GM12878 (cell line): Measurements from ENCODE around the gene UBTF. TPM values are rescaled to one million over a fixed set of nuclear protein-coding genes. Genes with fewer than 3 reads are reported as not detected.
A peak's percentile ranks its signal among the peaks of the same experiment; 100 is the strongest.

Experiments used
- BRCA1 ChIP-seq: IDR thresholded peaks from 2 replicates; pipeline ENCODE4 v1.6.1; 2011; ENCODE audit warnings: low read depth, low read length, improper control_type of control experiment
- EZH2 ChIP-seq: IDR thresholded peaks from 2 replicates; pipeline ENCODE4 v1.6.1; 2012; ENCODE audit warnings: low read depth, mild to moderate bottlenecking, control low read depth, inconsistent platforms, low read length, borderline replicate concordance; ENCODE audit not compliant: control insufficient read depth
- GABPA ChIP-seq: IDR thresholded peaks from 2 replicates; pipeline ENCODE4 v1.6.1; 2014; ENCODE audit warnings: antibody characterized with exemption, low read depth, mild to moderate bottlenecking, inconsistent platforms
- KAT2A ChIP-seq: conservative IDR thresholded peaks from 2 replicates; pipeline ENCODE4 v1.6.1; 2011; ENCODE audit warnings: low read depth, low read length; ENCODE audit not compliant: control insufficient read depth
- MTA2 ChIP-seq: fragments of 450-650 bp; IDR thresholded peaks from 2 replicates; pipeline ENCODE4 v1.6.1; 2016; ENCODE audit warnings: low read depth, mild to moderate bottlenecking, moderate library complexity
- MYB ChIP-seq: fragments of 150-350 bp; IDR thresholded peaks from 2 replicates; pipeline ENCODE4 v1.6.1; 2014; ENCODE audit warnings: mild to moderate bottlenecking, low read depth, low read length, borderline replicate concordance
- NFYA ChIP-seq: IDR thresholded peaks from 2 replicates; pipeline ENCODE4 v1.6.1; 2011; ENCODE audit warnings: low read depth, mild to moderate bottlenecking, low read length, improper control_type of control experiment, borderline replicate concordance
- NR2C2 ChIP-seq: IDR thresholded peaks from 2 replicates; pipeline ENCODE4 v1.6.1; 2011; ENCODE audit warnings: borderline replicate concordance, low read depth; ENCODE audit not compliant: control insufficient read depth, insufficient read length
- POLR2AphosphoS2 ChIP-seq: IDR thresholded peaks from 2 replicates; pipeline ENCODE4 v1.6.1; 2011; ENCODE audit warnings: low read depth, mild to moderate bottlenecking, low read length, improper control_type of control experiment, moderate library complexity
- RELA ChIP-seq: fragments of 450-650 bp; IDR thresholded peaks from 2 replicates; pipeline ENCODE4 v1.8.0; 2014; ENCODE audit warnings: borderline replicate concordance; ENCODE audit not compliant: partially characterized antibody
- SPI1 ChIP-seq: IDR thresholded peaks from 2 replicates; pipeline ENCODE4 v1.6.1; 2011; ENCODE audit warnings: low read depth, mild to moderate bottlenecking, low read length, moderate library complexity, borderline replicate concordance; ENCODE audit not compliant: insufficient read depth
- ZNF24 ChIP-seq: fragments of 450-650 bp; IDR thresholded peaks from 2 replicates; pipeline ENCODE4 v1.6.1; 2017; ENCODE audit warnings: antibody characterized with exemption, mild to moderate bottlenecking
- polyA plus RNA-seq, 11 experiments: library from polyadenylated mRNA; depleted of rRNA in 4 of 11; unstranded in 6 of 11; stranded (reverse) in 5 of 11; fragments of >200 nt; fragmentation: Nextera tagmentation in 4 of 11; fragmentation: Illumina TruSeq in 1 of 11; extraction: Ambion mirVana in 4 of 11; extraction: Trizol in 1 of 11; gene quantifications; 1 replicate in 1 of 11; 2 replicates in 10 of 11; pipeline versions ENCODE4 v1.2.1 to v1.2.3, GENCODE V29; 2011 to 2016; ENCODE audit warnings: inconsistent platforms in 2 of 11, missing spikeins in 2 of 11, low read depth in 1 of 11
- total RNA-seq, 4 experiments: library from RNA; depleted of rRNA in 3 of 4; stranded (reverse); fragments of >200 nt in 3 of 4; fragmentation: Illumina TruSeq in 1 of 4; extraction: Trizol in 1 of 4; gene quantifications; 2 replicates each; pipeline versions ENCODE4 v1.2.1 to v1.2.3, GENCODE V29; 2013 to 2021
- TF ChIP-seq, protein P1 (sequence below): IDR thresholded peaks from 2 replicates; pipeline ENCODE4 v1.6.1; 2012; ENCODE audit warnings: mild to moderate bottlenecking, low read depth, low read length
- TF ChIP-seq, protein P2 (sequence below): IDR thresholded peaks from 2 replicates; pipeline ENCODE4 v1.6.1; 2011; ENCODE audit warnings: mild to moderate bottlenecking, low read depth, low read length, moderate library complexity; ENCODE audit not compliant: insufficient replicate concordance
- TF ChIP-seq, protein P3 (sequence below): IDR thresholded peaks from 2 replicates; pipeline ENCODE4 v1.6.1; 2011; ENCODE audit warnings: low read depth, mild to moderate bottlenecking, low read length, moderate library complexity, borderline replicate concordance; ENCODE audit errors: extremely low read depth
- TF ChIP-seq, protein P4 (sequence below): IDR thresholded peaks from 2 replicates; pipeline ENCODE4 v1.6.1; 2012; ENCODE audit warnings: improper control_type of control experiment, low read depth, low read length; ENCODE audit not compliant: insufficient replicate concordance

UBTF gene
- total and polyA plus RNA-seq, 10 of the 15 experiments (the other 5 are each of a cell fraction or from before 2014, with no cell fraction given), result 2.2 to 124 (median 79.6) TPM

DNA sequence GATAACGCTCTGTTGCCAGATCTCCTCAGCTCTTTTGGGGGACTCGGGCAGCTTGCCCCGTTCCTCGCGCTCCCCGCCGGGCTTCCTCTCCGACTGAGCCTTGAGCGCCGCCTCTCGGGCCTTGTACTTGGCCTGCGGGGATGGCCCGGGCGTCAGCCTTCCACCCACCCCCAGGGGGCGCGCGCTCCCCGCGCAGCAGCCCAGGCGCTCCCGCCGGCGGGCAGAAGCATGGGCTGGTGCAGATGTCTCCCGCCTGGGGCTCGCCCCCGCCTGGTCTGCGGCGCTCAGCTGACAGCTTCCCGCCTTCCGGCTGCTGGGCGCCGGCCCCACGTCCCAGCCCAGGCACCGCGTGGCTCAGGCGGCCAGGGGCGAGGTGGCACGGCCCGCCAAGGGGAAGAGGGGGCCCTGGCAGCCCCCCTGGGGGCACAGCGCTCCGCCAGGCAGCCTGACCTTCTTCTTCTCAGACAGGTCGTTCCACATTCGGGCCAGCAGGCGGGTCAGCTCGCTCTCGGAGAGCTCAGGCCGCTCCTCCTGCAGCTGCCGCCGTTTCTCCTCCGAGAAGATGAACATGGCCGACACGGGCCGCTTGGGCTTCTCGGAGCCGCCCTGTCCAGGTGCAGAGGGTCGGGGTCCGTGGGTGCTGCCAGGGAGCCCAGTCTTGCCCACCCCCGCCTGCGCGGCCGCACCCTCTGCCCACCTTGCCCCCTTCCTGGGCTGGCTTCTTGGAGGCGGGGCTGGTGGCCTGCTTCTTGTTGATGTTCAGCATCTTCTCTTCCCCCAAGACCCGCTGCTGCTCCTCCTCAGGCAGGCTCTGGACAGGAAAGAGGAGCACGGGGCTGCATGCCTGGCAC, 8.9 kb downstream of the UBTF start (continued):
- TF ChIP-seq, protein P1, sequence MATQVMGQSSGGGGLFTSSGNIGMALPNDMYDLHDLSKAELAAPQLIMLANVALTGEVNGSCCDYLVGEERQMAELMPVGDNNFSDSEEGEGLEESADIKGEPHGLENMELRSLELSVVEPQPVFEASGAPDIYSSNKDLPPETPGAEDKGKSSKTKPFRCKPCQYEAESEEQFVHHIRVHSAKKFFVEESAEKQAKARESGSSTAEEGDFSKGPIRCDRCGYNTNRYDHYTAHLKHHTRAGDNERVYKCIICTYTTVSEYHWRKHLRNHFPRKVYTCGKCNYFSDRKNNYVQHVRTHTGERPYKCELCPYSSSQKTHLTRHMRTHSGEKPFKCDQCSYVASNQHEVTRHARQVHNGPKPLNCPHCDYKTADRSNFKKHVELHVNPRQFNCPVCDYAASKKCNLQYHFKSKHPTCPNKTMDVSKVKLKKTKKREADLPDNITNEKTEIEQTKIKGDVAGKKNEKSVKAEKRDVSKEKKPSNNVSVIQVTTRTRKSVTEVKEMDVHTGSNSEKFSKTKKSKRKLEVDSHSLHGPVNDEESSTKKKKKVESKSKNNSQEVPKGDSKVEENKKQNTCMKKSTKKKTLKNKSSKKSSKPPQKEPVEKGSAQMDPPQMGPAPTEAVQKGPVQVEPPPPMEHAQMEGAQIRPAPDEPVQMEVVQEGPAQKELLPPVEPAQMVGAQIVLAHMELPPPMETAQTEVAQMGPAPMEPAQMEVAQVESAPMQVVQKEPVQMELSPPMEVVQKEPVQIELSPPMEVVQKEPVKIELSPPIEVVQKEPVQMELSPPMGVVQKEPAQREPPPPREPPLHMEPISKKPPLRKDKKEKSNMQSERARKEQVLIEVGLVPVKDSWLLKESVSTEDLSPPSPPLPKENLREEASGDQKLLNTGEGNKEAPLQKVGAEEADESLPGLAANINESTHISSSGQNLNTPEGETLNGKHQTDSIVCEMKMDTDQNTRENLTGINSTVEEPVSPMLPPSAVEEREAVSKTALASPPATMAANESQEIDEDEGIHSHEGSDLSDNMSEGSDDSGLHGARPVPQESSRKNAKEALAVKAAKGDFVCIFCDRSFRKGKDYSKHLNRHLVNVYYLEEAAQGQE, result no peak
- TF ChIP-seq, protein P2, sequence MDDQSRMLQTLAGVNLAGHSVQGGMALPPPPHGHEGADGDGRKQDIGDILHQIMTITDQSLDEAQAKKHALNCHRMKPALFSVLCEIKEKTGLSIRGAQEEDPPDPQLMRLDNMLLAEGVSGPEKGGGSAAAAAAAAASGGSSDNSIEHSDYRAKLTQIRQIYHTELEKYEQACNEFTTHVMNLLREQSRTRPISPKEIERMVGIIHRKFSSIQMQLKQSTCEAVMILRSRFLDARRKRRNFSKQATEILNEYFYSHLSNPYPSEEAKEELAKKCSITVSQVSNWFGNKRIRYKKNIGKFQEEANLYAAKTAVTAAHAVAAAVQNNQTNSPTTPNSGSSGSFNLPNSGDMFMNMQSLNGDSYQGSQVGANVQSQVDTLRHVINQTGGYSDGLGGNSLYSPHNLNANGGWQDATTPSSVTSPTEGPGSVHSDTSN, result peak; percentile 73
- TF ChIP-seq RELA, result peak; percentile 53
- no peak for TF ChIP-seq BRCA1
- no peak for TF ChIP-seq NFYA
- no peak for TF ChIP-seq NR2C2
- TF ChIP-seq, protein P3, sequence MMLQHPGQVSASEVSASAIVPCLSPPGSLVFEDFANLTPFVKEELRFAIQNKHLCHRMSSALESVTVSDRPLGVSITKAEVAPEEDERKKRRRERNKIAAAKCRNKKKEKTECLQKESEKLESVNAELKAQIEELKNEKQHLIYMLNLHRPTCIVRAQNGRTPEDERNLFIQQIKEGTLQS, result no peak
- TF ChIP-seq, protein P4, sequence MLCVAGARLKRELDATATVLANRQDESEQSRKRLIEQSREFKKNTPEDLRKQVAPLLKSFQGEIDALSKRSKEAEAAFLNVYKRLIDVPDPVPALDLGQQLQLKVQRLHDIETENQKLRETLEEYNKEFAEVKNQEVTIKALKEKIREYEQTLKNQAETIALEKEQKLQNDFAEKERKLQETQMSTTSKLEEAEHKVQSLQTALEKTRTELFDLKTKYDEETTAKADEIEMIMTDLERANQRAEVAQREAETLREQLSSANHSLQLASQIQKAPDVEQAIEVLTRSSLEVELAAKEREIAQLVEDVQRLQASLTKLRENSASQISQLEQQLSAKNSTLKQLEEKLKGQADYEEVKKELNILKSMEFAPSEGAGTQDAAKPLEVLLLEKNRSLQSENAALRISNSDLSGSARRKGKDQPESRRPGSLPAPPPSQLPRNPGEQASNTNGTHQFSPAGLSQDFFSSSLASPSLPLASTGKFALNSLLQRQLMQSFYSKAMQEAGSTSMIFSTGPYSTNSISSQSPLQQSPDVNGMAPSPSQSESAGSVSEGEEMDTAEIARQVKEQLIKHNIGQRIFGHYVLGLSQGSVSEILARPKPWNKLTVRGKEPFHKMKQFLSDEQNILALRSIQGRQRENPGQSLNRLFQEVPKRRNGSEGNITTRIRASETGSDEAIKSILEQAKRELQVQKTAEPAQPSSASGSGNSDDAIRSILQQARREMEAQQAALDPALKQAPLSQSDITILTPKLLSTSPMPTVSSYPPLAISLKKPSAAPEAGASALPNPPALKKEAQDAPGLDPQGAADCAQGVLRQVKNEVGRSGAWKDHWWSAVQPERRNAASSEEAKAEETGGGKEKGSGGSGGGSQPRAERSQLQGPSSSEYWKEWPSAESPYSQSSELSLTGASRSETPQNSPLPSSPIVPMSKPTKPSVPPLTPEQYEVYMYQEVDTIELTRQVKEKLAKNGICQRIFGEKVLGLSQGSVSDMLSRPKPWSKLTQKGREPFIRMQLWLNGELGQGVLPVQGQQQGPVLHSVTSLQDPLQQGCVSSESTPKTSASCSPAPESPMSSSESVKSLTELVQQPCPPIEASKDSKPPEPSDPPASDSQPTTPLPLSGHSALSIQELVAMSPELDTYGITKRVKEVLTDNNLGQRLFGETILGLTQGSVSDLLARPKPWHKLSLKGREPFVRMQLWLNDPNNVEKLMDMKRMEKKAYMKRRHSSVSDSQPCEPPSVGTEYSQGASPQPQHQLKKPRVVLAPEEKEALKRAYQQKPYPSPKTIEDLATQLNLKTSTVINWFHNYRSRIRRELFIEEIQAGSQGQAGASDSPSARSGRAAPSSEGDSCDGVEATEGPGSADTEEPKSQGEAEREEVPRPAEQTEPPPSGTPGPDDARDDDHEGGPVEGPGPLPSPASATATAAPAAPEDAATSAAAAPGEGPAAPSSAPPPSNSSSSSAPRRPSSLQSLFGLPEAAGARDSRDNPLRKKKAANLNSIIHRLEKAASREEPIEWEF, result no peak
- no peak for TF ChIP-seq MTA2
- TF ChIP-seq EZH2, result no peak
- no peak for TF ChIP-seq ZNF24
- TF ChIP-seq MYB, result 0 out of 2 replicates have a peak, but pooled peaks have one; percentile 35
- no peak for TF ChIP-seq KAT2A
- no peak for TF ChIP-seq GABPA
- TF ChIP-seq SPI1, result no peak
- TF ChIP-seq POLR2AphosphoS2, result no peak
